Kidney (tissue), 14 donors: ENCODE results near the gene PGC. TPM values are rescaled to one million over a fixed set of nuclear protein-coding genes. Genes with fewer than 3 reads are reported as not detected.

ENCODE experiments used
- DNase-seq, 5 donors: peaks; one replicate each; pipeline ENCODE4 v3.0.0-alpha.2; 2013 to 2020
- FAIRE-seq: peaks from 2 replicates; lab custom pipeline; 2012; peaks lifted over from hg19 to GRCh38; lab: Jason Lieb, UNC
- H3K27ac ChIP-seq, 2 donors: one replicate each; pipeline ENCODE4 v1.7.0; 2013; ENCODE audit warnings: low read depth in 2 of 2, low read length in 2 of 2, inconsistent platforms in 1 of 2
- H3K27me3 ChIP-seq: one replicate; pipeline ENCODE4 v1.7.1; 2013; ENCODE audit warnings: low read length, inconsistent platforms; ENCODE audit not compliant: control insufficient read depth, insufficient read depth
- H3K36me3 ChIP-seq, 3 donors: one replicate each; pipeline versions ENCODE4 v1.7.0 to v1.7.1; 2013; ENCODE audit warnings: low read length in 3 of 3, control low read depth in 1 of 3, inconsistent platforms in 1 of 3; ENCODE audit not compliant: insufficient read depth in 3 of 3, control insufficient read depth in 2 of 3
- H3K4me1 ChIP-seq, 3 donors: one replicate each; pipeline versions ENCODE4 v1.7.0 to v1.7.1; 2013; ENCODE audit warnings: low read length in 3 of 3, inconsistent platforms in 1 of 3, low read depth in 1 of 3; ENCODE audit not compliant: control insufficient read depth in 2 of 3, insufficient read depth in 2 of 3
- H3K4me3 ChIP-seq, 3 donors: one replicate each; pipeline versions ENCODE4 v1.7.0 to v1.8.1; 2013; ENCODE audit warnings: low read length in 3 of 3, control low read depth in 1 of 3, inconsistent platforms in 1 of 3
- H3K9ac ChIP-seq, 3 donors: one replicate each; pipeline versions ENCODE4 v1.7.0 to v1.7.1; 2013; ENCODE audit warnings: low read length in 3 of 3, control low read depth in 1 of 3, inconsistent platforms in 1 of 3
- H3K9me3 ChIP-seq, 3 donors: one replicate each; pipeline versions ENCODE4 v1.7.0 to v1.7.1; 2013; ENCODE audit warnings: low read length in 3 of 3, control low read depth in 1 of 3, inconsistent platforms in 1 of 3; ENCODE audit not compliant: control insufficient read depth in 2 of 3, insufficient read depth in 1 of 3
- intact Hi-C: fragments of 100-400 bp; cut with DNase I; formaldehyde crosslinking; loops from one replicate; pipeline ENCODE4 v1.11.1; 2022
- polyA plus RNA-seq: library from polyadenylated mRNA; stranded (reverse); fragments of 350-450 nt; fragmentation: Illumina TruSeq; extraction: RNeasy Lipid Tissue Mini Kit (QIAGEN cat#74804); gene quantifications from one replicate; pipeline ENCODE4 v1.2.3, GENCODE V29; 2014; ENCODE audit warnings: low read depth, low replicate concordance; ENCODE audit not compliant: insufficient read depth
- total RNA-seq: library from RNA; stranded (reverse); fragmentation: NEBNext Ultra II Directional; extraction: Animal tissue kit (Norgen Biotek cat#: 25700); gene quantifications from one replicate; pipeline ENCODE4 v1.2.1, GENCODE V29; 2021
- TF ChIP-seq, protein P1 (sequence below): IDR thresholded peaks from 3 replicates; pipeline ENCODE4 v1.5.1; 2012; ENCODE audit warnings: mild to moderate bottlenecking, moderate library complexity, borderline replicate concordance; ENCODE audit not compliant: insufficient read depth; ENCODE audit errors: extremely low read depth
- donor health status: control.
- donor health status: control.
- donor health status: control.
- donor health status: control.
- donor health status: control.
- donor health status: DM: yes; HTN: yes; CAD: no.
- donor health status: Normal renal cell carcinoma (clear cell type).

The PGC gene
- total and polyA plus RNA-seq, 2 donors from 2014 or later: 0.39 TPM; not detected in 1

DNA sequence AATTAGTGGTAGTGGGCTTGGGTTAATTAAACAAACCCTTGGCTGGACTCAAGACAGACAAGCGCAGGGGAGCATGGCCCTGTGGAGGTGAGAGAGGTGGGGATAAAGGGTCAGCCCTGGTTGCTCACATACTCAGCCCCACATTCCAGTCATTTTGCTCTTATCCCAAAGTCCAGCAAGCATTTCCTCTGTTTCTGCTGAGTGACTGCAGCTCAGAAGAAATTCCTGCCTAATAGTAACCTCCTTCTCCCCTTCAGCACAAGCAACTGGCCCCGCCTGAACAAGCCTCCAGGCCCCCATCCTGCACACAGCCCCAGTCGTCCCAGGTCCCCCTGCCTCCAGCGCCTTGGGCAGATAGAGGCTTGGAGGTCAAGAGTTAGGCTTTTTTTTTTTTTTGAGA lies 8.2 kb downstream of the PGC start:
- H3K36me3 ChIP-seq: no peaks in the 10 kb centered on the region
- H3K27me3 ChIP-seq: no peaks in the 10 kb centered on the region
- DNase-seq: peak in 1 of 5 donors; percentile 39
- TF ChIP-seq, protein P1, sequence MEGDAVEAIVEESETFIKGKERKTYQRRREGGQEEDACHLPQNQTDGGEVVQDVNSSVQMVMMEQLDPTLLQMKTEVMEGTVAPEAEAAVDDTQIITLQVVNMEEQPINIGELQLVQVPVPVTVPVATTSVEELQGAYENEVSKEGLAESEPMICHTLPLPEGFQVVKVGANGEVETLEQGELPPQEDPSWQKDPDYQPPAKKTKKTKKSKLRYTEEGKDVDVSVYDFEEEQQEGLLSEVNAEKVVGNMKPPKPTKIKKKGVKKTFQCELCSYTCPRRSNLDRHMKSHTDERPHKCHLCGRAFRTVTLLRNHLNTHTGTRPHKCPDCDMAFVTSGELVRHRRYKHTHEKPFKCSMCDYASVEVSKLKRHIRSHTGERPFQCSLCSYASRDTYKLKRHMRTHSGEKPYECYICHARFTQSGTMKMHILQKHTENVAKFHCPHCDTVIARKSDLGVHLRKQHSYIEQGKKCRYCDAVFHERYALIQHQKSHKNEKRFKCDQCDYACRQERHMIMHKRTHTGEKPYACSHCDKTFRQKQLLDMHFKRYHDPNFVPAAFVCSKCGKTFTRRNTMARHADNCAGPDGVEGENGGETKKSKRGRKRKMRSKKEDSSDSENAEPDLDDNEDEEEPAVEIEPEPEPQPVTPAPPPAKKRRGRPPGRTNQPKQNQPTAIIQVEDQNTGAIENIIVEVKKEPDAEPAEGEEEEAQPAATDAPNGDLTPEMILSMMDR: no peak
- no peak overlapping the region for H3K27ac ChIP-seq
- H3K4me1 ChIP-seq: peaks cover 0 to 4% (median 0%) of the 10 kb centered on the region in 3 donors
- H3K9ac ChIP-seq: no peak overlapping the region
- no peak overlapping the region for H3K4me3 ChIP-seq
- no peak for FAIRE-seq
- no peaks in the 10 kb centered on the region for H3K9me3 ChIP-seq
- intact Hi-C loops: no loop called here

DNA sequence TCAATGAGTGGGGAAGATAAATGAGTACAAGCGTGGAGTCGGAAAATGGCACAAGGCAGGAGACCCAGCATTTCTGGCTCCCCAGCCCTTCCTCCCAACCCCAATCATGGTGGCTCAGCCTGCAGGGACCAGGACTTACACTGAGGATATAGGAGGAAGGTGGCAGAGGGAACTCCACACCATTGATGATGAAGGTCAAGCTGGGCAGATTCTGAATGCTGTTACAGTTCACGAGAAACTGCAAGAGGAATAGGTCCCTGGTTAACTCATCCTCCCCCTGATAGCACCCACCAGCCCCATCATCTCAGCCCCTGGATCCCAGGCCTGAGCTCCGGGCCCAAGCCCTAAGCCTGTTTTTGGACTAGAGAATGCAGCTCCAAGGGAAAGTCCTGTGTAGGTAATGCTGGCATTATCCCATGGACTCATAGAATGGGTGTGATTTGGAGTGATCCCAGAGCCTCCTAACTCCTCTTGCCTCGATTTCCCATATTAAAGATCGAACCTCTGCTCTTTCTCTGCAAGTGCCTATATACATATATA lies 9.5 kb downstream of the PGC start:
- FAIRE-seq: no peak

DNA sequence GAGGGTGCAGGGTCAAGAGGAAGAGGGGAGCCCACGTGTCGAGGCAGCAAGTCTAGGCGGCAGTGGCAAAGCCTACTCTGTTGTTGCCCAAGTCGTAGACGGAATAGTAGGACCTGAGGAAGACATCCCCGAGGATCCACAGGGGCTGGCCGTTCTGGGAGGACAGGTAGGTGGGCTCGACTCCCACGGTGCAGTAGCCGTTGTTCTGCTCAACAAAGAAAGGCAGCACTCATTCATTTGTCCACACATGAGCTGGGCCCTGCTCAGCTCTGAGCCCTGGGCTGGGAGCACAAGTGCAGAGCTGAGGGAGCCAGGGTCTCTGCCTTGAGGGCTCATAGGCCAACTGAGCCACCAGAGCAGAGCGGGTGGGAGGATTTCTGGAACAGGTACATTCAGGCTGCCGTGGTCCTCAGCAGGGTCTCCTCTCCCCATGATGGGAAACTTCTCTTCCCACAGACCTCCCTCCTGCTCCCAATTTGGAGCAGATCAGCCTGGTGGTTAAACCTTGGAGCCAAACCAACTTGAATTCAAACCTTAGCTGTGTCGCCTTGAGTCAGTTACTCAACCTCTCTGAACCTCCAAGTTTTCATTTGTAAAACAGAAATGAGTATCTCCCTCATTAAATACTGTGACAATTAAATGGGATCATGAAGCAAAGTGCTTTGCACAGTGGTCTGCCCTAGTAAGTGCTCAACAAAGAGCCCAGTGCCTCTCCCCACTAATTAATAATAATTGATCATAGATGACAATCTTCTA lies 10.2 kb downstream of the PGC start:
- TF ChIP-seq, protein P1: no peak

More for the DNA sequence above, 9.5 kb downstream of the PGC start:
- DNase-seq: peak in 1 of 5 donors; percentile 43
- no peaks in the 10 kb centered on the region for H3K9me3 ChIP-seq
- H3K36me3 ChIP-seq: no peaks in the 10 kb centered on the region
- H3K4me1 ChIP-seq: peaks cover 0 to 17% (median 7%) of the 10 kb centered on the region in 3 donors
- TF ChIP-seq, protein P1: no peak
- no peak overlapping the region for H3K27ac ChIP-seq
- no peak overlapping the region for H3K9ac ChIP-seq
- intact Hi-C loops: no loop called here
- H3K27me3 ChIP-seq: no peaks in the 10 kb centered on the region
- H3K4me3 ChIP-seq: no peak overlapping the region

More for the DNA sequence above, 10.2 kb downstream of the PGC start:
- no peak overlapping the region for H3K9ac ChIP-seq
- H3K36me3 ChIP-seq: no peaks in the 10 kb centered on the region
- peaks cover 0 to 19% (median 11%) of the 10 kb centered on the region in 3 donors for H3K4me1 ChIP-seq
- no peaks in the 10 kb centered on the region for H3K9me3 ChIP-seq
- DNase-seq: peak in 1 of 5 donors; percentile 42
- H3K4me3 ChIP-seq: no peak overlapping the region
- intact Hi-C loops: no loop called here
- FAIRE-seq: no peak
- no peak overlapping the region for H3K27ac ChIP-seq
- no peaks in the 10 kb centered on the region for H3K27me3 ChIP-seq
